Sciatic nerve (tissue), 2 donors: ENCODE measurements around the gene NF1. TPM values are rescaled to one million over a fixed set of nuclear protein-coding genes. Genes with fewer than 3 reads are reported as not detected.
"Not testable (repeated sequence)": the region's sequence is repeated elsewhere in the genome, so short reads cannot be mapped to it uniquely, and the experiment has no call there.

Experiments
- ATAC-seq: fragments of 200-7000 bp; cut with Tn5 transposase; one replicate; pipeline ENCODE4 v1.9.1; 2020; ENCODE audit warnings: mild to moderate bottlenecking, moderate library complexity
- DNase-seq: peaks from one replicate; pipeline ENCODE4 v3.0.0-alpha.2; 2020; ENCODE audit warnings: low spot score
- intact Hi-C: fragments of 100-400 bp; cut with DNase I; formaldehyde crosslinking; loops from one replicate; pipeline ENCODE4 v1.14.2; 2022
- total RNA-seq: library from RNA; stranded (reverse); fragmentation: NEBNext Ultra II Directional; extraction: Animal tissue kit (Norgen Biotek cat#: 25700); gene quantifications from one replicate; pipeline ENCODE4 v1.2.1, GENCODE V29; 2021
- donor health status: DM: no; HTN: no; CAD: no.
- donor health status: DM: no; HTN: no; CAD: no.

Gene NF1
- total RNA-seq = 106 TPM

- intact Hi-C loops = no loop called here
- peak; percentile 98 for ATAC-seq
- peak; percentile 97 for DNase-seq
These were observed at the start of gene NF1 for GRCh38 chr17:31094600-31095235. NF1 (plus strand) TSS chr17:31094977; CDS start chr17:31095310, 333 bp downstream.

DNA sequence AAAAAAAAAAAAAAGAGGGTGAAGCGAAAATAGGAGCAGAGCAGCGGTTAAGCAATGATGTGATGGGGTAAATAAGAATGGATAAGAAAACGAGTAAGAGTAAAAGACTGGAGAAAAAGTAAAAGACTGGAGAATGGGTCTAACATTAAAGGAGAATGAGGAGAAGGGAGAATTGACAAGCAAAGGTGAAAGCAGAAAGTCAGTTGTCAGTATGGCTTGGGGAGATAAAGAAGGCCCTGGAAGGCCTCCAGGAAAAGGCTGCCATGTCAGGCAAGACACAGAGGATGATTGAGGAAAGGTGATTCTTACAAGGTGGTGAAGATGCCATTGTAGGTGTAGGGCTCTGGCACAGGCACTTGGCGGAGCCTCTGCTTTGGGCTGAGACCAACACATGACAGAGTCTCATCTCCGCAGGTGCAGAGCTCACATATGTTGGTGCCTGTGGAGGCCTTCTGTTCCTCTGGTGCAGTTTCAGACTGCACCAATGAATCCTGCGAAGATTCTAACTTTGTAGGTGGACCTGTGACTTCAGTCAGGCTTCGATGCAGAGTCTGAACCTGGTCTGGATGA, 47.8 kb upstream of the NF1 start:
- DNase-seq, intact Hi-C loops, ATAC-seq: not testable (repeated sequence)

DNA sequence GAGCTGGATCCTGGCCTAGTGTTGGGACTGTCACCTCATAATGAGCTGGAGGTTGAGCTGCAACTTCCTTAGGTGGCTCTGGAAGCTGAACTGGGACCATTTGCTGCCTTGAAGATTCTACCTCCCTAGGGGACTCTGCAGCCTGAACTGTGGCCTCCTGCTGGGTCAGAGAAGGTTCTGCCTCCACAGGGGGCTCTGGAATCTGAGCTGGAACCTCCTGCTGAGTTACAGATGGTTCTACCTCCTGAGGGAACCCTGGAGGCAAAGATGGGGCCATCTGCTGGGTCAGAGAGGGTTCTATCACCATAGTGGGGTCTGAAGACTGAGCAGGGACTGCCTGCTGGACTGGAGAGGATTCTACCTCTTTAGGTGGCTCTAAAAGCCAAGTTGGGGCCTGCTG, 46.6 kb upstream of the NF1 start:
- DNase-seq = no peak
- ATAC-seq = no peak
- intact Hi-C loops = no loop called here

DNA sequence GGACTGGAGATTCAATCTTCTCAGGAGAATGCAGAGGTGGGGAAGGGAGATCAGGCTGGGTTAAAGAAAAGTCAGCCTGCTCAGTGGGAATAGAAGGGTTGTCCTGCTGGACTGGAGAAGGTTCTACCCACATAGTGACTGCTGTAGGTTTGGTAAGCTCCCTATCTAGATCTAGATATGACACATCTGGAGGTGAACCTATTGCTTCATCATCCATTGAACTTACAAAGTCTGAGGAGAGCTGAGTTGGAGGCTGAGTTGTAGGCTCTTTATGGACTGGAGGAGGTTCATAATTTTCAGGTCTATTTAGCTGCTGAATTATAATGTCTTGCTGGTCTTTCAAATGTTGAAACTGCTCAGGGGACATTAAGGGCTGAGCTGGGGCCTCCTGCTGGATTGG, 46.0 kb upstream of the NF1 start:
- ATAC-seq (no peak), DNase-seq (no peak)
- intact Hi-C loops = no loop called here

GRCh38 chr17:31050948-31051347, 43.8 kb upstream of the NF1 start:
- intact Hi-C loops = no loop called here
- DNase-seq (no peak), ATAC-seq (no peak)

DNA sequence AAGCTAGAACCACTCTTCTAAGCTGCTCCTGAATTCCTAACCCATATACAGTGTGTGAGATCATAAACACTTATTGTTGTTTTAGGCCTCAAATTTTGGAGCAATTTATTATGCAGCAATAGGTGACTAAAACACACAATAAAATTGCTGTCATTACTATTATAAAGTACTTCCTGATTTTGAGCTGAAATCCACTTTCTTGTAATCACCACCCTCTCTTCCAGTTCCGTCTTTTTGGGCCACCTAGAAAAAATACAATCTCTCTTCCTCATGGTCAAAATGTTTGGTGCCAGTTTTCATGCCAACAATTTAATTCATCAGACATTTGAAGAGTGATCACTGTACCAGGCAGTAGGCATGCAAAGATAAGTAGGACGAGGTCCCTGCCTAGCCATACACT, 43.3 kb upstream of the NF1 start:
- intact Hi-C loops = no loop called here
- DNase-seq (no peak), ATAC-seq (peak; percentile 5)

DNA sequence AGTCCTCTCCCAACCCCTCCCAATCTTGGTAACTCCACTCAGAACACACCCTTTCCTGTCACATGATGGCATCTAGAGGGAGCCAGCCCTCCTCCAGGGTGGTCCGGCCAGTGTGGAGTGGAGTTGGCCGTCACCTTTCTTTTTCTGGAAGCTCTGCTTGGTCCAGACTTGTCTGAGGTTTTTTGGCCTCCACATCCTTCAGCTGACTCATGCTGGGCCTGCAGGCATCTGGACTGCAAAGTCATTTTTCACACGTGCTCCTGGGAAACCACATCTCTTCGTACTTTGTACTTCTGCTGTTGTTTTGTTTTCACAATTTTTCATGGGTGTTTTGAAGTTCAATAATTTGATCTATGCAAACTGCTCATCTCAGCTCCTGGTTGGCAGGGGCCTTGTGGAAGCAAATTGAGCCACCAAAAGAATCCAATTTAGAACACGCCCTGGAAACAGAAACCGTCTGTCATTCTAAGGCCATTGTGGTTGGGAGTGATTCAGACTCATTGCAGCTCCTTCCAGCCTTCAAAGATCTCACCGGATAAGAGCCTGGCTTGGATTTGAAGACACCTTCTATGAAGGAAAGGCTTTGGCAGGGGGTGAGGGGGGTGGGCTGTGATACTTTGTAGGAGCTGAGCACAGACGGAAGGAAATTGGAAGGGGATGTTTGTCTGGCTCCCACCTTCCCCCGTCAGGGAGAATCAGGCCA, 42.4 kb upstream of the NF1 start:
- peak; percentile 64 for DNase-seq
- intact Hi-C loops = no loop called here
- peak; percentile 96 for ATAC-seq

DNA sequence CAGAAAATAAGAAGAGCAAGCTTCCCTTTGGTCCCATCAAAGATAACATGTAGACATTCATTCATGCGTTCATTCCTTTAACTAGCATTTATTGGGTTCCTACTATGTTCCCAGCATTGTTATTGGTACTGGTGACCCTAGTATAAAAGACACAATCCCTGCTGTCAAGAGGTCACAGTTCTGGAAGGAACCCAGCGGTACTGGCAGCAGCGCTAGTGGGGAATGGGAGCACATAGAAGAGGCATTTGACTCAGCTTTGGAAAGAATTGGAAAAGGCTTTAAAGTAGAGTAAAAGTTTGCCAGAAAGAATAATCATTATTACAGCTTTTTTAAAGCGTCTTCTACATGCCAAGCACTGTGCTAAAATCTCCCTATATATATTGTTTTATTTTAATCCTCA, 41.7 kb upstream of the NF1 start:
- intact Hi-C loops = no loop called here
- no peak for DNase-seq
- no peak for ATAC-seq

DNA sequence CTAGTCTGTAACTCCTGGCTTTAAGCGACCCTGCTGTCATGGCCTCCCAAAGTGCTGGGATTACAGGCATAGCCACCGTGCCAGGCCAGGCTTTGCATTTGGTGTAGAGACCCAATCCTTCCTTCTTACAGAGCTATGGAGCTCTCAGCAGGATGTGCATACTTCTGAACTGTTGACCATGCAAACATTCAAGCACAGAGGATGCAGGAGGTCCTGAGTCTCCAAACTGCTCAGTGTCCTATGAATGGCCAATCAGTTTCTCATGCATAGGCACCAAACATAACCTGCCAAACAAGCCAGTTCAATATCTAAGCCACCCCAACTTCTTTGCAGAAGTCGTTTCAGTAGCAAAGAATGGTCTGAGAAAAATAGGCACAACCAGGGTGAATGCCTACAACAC, 40.0 kb upstream of the NF1 start:
- intact Hi-C loops = no loop called here
- ATAC-seq (no peak), DNase-seq (no peak)

- ATAC-seq (no peak), DNase-seq (no peak)
- intact Hi-C loops = no loop called here
These were observed 35.8 kb upstream of the NF1 start for GRCh38 chr17:31058976-31059375.

DNA sequence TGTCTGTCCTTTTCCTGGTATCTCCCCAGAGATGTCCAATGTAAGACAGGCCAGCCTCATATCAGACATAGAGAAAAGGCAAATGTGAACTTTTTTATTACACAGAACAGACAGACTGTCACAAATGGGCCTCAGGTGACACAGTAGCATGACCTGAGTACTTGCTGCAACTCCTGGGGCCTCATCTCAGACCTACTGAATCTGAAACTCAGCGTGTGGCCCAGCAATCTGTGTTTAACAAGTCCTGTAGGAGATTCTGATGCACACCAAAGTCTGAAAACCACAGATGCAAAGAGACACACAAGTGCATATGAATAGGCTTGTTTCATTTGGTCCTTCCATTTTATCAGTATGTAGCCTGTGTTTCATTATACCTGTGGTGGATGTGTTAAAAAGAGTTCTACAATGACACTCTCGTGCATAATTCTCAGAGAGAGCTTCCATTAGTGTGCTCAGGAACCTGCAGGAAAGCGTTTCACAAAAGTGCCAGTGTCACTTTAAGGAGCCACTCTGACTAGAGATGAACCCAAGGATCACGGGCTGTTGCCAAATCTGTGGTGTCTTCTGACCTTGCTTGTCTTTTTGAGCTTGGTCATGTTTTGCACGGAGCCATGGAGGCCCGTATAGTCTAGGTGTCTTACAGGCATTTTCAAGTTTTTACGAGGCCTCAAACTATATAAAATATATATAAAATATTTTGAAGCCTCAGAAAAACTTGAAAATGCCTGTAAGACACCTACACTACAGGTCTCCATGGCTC, 33.8 kb upstream of the NF1 start:
- DNase-seq = no peak
- ATAC-seq = no peak
- intact Hi-C loops = no loop called here

GRCh38 chr17:31061678-31062077, 33.1 kb upstream of the NF1 start:
- intact Hi-C loops = no loop called here
- ATAC-seq (no peak), DNase-seq (no peak)

DNA sequence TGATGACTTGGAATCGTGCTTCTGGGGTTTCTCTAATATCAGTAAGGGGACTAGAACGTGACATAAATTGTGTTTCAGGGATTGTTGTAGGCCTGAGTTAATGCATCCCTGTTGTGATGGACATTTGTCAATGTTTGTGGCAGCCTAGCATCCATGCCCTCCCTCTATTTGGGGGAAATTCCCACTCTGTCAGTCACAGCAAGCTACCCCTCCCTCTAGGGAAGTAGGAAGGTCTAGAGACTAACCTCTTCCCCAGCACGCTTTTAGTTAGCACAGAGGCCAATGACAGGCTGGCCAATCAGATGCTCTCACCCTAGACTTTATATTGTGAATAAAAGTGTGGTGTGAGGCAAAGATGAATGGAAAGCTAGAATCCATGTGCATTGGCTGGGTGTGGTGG, 32.4 kb upstream of the NF1 start:
- intact Hi-C loops = no loop called here
- ATAC-seq = no peak

DNA sequence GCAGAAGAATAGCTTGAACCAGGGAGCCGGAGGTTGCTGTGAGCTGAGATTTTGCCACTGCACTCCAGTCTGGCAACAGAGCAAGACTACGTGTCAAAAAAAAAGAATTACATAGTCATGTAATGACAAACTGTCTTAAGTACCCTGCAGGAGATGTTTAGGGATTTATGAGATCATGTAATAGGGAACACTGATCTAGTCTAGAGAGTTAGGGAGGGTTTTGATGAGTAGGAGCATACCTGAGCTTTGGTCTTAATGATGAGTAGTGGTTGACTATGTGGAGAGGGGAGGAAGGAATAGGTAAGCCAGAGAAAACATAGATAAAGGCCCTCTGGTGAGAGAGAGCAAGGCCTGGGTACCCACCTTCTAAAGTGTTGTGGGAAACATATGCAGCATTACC, 30.1 kb upstream of the NF1 start:
- no peak for ATAC-seq
- intact Hi-C loops = no loop called here
- DNase-seq = no peak

More for the DNA sequence above, 32.4 kb upstream of the NF1 start:
- no peak for DNase-seq

- DNase-seq = no peak
- peak; percentile 86 for ATAC-seq
- intact Hi-C loops = no loop called here
These were observed 27.0 kb upstream of the NF1 start for GRCh38 chr17:31067691-31068184.

- intact Hi-C loops = no loop called here
- DNase-seq (peak; percentile 62), ATAC-seq (no peak)
These were observed 26.5 kb upstream of the NF1 start for GRCh38 chr17:31068291-31068690.

DNA sequence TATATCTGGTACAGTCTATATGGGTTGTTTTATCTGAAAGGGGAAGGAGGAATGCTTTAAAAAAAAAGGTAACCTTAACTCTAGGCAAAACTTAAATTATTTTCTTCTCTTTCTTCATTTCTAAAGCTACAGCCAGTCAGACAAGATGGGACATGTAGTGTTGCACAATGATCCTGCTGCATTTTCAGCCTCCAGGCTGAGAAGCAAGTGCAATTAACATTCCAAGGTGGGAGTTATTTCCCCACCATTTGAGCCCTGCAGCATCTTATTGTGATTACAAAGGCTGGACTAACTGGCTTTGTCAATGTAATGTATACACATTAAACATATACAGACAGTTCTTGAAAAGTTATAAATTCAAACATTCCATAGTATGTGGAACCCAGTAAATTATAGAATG, 22.6 kb upstream of the NF1 start:
- DNase-seq (no peak), ATAC-seq (no peak)
- intact Hi-C loops = no loop called here

- ATAC-seq = no peak
- DNase-seq = no peak
- intact Hi-C loops = no loop called here
These were observed 21.4 kb upstream of the NF1 start for GRCh38 chr17:31073411-31073810.

DNA sequence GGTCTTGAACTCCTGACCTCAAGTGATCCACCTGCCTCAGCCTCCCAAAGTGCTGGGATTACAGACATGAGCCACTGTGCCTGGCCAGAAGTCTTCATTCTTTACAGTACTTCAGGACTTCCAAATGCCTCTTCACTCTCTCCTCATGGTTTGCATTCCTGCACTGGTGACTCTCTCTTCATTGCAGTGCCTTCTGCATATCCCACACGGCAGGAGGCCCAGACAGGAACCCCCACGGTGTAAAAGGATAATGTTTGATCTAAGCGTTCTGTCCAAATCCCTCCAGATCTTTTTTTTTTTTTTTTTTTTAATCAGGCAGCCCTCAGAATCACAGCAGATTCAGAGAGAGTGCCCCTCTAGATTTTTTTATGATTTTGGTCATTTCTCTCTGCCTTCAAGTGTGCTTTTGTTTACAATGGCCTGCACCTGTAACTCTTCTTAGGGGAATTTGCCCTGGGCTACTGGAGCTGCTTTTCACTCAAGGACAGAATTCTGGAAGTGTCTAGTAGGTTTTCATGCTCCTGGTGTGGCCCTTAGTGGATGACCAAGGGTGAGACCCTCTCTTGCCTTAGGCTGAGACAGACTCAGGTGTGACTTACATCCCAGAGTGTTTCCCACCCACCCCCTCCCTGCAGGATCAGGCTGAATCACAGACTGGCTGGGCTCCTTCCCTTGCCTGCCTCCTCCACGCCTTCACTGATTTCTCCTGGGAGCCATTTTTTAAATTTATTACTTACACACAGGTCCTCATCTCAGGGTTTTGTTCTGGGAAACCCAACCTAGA, 19.8 kb upstream of the NF1 start:
- DNase-seq = no peak
- intact Hi-C loops = no loop called here
- no peak for ATAC-seq
